NCI-H69 (cell line): ENCODE data around the gene CNOT6L.
"Not testable (repeated sequence)": the region's sequence is repeated elsewhere in the genome, so short reads cannot be mapped to it uniquely, and the experiment has no call there.

Source experiments
- DNase-seq: peaks from one replicate; lab custom pipeline; 2025; lab: John Stamatoyannopoulos, UW

The CNOT6L gene

DNA sequence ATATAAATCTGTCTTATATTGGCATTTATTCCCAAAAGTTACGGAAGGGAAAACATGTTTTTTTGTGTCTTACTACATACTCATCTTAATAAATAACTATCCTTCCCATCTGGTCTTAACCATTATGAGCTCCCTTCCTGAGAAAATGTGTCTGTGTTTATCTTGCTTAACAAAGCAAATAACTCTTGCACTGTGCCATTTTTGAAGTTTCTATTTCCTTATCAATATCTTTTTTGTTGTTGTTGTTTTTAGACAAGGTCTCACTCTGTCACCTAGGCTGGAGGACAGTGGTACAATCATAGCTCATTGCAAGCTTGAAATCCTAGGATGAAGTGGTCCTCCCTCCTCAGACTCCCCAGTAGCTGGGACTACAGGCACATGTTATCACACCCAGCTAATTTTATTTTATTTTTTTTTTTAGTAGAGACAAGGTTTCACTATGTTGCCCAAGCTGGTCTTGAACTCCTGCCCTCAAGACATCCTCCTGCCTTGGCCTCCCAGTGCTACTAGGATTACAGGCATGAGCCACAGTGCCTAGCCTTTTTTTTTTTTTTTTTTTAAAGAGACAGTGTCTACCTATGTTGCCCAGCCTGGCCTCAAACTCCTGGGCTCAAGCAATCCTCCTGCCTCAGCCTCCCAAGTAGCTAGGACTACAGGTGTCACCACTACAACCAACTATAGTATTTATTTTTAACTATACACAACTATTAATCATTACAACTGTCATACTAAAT lies 36.9 kb downstream of the CNOT6L start:
- no peak for DNase-seq

DNA sequence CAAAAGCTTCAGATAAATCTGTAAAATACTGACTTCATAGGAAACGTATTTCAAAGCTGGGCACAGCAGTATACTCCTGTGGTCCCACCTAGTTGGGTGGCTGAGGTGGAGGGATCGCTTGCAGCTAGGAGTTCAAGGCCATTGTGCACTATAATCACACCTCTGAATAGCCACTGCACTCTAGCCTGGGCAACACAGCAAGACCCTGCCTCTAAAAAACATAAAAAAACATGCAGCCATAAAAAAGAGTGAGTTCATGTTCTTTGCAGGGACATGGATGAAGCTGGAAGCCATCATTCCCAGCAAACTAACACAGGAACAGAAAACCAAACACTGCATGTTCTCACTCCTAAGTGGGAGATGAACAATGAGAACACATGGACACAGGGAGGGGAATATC lies 38.4 kb downstream of the CNOT6L start:
- DNase-seq: not testable (repeated sequence)

DNA sequence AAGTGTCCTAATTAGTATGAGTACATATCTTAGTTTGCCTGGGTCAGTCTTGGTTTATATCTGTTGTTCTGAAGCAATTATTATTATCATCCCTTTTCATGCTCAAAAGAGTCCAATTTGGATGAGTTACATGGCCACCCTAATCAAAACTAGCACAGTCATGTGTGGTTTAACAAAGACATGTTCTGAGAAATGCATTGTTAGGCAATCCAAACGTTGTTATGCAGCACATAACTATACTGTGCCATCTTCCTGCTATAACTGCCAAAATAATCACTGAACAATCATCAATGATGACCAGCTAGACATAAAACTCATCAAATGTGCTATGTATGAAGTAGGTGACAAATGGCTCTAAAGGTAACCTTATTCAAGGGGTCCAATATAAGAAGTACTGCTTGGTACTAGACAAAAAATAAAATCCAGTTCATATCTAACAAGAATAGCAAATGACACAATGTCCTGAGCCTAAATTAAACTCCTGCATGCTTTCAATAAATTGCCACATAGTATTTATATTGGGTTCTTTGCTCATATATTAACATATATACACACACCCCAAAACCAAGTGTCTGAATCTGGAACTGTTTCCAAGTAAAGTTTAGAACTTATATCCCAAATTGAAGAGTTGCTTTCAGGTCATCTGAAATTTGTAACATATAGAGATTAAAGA lies 41.9 kb downstream of the CNOT6L start:
- no peak for DNase-seq

DNA sequence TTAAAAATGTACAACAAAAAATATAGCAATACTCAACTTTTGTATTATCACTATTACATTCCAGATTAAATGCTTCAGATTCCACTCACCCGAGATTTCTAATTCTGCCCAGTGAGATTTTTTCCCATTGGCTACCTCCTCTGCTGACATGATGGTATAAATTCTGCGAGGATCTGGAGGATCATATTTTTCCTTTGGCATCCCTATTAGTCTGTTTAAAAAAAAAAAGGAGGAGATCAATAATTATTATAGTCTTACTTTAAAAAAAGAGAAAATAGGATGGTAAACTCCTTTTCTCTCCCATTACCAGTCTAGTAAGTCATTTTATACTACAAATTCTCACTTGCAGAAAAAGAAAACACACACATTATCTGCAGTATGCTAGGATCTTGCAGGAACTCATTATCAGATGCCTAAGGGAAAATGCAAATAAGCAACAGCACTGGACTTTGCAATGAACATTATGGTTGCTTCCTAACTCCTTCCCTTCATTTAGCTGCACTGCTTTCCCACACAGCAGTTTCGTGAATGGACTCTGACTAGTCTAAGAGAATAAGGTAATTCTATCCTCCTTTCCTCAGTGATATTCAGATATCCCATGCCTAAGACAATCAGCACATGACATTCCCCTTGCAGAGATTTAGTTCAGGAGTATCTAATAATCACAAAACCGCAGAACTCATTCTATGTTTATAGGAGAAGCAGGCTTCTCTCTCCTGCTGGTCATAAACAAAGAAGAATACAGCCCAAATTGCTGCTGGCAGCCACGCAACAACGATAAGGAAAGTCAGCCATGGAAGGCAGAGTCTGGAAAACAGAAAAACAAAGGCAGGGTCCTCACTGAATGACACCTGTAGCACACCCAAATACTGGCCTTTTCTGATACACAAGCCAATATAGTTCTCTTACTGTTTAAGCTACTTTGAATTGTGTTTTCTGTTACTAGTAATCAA lies 42.7 kb downstream of the CNOT6L start:
- peak; percentile 16 for DNase-seq

DNA sequence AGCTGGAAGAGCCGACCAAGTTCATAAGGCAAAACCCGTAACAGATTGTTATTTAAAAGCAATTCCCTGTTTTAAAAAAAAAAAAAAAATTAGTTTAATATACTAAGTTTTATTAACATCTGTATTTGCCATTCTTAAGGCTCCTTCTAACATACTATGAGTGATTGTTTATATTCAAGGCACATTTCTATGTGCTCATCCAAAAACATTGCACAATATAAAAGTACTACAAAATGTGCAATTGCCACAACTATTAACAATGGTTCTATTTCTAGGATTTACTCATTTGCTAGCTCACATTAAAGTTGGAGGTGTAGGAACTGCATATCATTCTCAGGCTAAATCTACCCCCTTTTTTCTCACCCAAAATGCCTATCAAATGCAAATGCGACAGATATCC lies 46.1 kb downstream of the CNOT6L start:
- DNase-seq: no peak

- DNase-seq: no peak
These were observed 47.6 kb downstream of the CNOT6L start for GRCh38 chr4:77771566-77771965.

DNA sequence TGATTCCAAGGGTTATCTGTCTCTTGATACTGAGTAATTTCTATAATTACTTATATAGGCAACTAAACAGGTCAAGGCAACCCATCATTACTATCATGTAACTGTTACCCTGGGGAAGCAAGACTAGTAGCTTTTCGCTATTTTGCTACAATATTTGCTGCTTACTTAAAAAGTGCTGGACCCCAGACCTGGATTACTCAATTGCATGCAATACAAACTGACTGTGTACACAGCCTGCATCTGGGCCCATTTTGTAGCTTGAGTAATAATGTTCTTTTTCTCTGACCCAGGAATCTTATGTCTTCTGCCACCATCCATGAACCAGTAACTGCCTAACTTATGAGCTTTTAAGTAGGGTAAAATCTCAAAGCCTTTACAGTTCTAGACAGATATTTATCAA lies 53.4 kb downstream of the CNOT6L start:
- no peak for DNase-seq

- no peak for DNase-seq
These were observed 56.6 kb downstream of the CNOT6L start for GRCh38 chr4:77762531-77762930.

GRCh38 chr4:77761595-77761994 lies 57.6 kb downstream of the CNOT6L start:
- no peak for DNase-seq

- no peak for DNase-seq
These were observed 60.4 kb downstream of the CNOT6L start for GRCh38 chr4:77758804-77759203.

DNA sequence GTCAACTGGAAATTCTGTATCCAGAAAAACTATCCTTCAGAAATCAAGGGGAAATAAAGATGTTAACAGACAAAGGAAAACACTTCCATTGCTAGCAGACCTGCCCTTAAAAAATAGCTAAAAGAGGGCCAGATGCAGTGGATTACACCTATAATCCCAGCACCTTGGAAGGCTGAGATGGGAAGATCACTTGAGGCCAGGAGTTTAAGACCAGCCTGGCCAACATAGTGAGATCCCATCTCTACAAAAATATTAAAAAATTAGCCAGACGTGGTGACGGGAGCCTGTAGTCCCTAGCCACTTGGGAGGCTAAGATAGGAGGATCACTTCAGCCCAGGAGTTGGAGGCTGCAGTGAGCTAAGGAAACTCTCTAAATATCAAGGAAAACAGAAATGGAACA lies 67.4 kb downstream of the CNOT6L start:
- DNase-seq: no peak

DNA sequence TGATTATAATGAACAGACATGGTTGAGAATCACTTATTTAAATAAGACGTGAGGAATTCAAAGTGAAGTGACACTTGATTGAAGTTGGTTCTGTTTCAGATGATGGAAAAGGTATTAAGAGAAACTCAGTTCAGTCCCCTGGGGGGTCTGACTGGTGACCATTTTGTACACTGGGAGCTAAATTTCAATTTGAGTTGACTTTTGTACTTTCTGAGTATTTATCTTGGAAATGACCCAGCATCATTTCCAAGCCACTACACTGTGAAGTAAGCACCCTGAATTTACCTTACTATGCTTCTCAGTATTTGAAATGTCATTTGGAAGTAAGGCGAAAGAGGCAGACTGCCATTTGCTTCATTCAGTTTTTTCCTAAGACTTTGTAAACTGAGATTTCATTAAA lies 73.4 kb downstream of the CNOT6L start:
- no peak for DNase-seq

- no peak for DNase-seq
These were observed 77.1 kb downstream of the CNOT6L start for GRCh38 chr4:77742054-77742453.

- no peak for DNase-seq
These were observed 78.7 kb downstream of the CNOT6L start for GRCh38 chr4:77740480-77740879.

- DNase-seq: no peak
These were observed 84.2 kb downstream of the CNOT6L start for GRCh38 chr4:77734928-77735327.

DNA sequence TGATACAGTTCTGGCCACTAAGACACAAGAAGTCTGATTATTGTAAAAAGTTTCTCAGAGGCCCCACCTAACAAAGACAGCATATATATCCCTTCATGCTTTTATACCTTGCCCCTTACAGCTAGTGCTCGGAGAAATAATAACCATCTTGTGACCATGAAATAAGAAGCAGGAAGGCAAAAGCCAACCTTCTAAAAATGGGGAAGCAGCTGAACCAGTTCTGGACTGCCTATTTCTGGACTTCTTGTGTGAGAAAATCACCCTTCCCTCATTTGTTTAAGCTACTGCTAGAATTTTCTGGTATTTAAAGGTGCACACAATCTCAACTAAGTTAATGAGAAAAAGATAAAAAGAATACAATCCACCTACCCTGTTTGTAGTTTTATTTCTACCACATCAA lies 87.5 kb downstream of the CNOT6L start:
- no peak for DNase-seq

DNA sequence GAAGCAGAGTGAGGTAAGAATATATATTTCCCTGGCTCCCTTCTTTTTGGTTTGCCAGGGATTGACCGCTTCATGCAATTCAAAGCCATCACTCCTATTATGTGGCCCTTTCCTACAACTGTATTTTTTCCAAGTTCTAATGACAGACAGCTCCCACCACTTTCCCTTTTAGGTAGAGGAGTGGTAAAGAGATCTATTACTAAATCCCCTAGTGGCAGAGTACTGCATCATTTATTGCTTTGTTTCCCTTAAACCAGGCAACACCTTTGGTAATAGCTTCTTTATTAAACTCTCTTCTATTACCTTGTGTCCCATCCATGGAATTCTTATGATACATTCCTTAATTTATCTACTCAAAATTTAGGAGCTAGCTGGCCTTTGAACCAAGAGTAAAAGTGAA lies 90.7 kb downstream of the CNOT6L start:
- DNase-seq: no peak

DNA sequence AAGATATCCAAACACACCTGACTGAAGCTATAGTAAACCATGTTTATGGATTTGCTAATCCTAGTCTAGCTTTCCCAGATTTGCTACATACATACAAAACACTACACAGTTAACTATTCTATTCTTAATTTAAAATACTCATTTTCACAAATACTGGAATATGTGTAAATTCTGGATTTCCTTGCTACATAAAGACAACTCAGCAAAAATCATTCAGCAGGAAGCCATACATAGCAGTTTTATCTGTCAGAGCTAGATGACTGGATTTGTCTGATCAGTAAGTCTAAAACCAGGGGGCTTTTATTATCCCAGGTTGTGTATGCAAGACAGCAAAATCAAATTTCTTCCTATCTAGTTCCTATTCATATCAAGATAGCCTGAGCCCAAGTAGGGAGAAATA lies 98.1 kb downstream of the CNOT6L start:
- DNase-seq: no peak

DNA sequence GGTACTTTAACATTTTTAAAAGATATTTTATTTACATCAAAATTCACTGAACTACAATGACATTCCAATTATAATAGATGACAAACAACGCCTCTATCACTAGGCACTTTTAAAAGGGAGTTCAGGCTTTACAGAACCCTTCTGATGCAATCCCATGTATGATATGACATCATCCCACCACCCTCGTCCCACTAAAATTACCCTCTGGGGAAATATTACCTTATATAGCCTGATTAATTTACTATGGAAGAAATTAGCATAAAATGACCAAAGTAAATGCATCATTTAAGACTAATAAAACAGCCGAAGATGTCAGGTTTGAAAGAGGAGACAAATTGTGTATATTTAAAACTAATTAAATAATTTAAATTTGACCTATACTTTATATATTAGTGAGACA lies 100.7 kb downstream of the CNOT6L start:
- not testable (repeated sequence) for DNase-seq

GRCh38 chr4:77715414-77716290 lies 103.5 kb downstream of the CNOT6L start:
- DNase-seq: no peak

DNA sequence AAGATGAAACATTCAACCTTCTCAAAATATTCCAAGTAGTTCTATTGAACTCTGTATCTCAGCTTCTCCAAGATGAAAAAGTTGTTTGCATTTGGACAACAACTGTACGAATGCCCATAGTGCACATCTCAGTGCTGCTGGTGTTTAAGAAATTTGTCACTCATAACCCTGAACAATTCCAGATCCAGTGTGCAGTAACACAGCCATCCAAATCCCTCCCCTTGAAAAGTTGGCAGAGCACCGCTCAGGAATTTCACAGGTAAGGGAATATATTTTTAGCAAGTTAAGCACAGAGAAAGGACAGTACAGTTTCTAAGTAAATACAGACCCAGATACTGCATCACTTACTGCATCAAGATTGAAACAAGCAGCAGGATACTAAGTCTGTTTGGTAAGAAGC lies 104.7 kb downstream of the CNOT6L start:
- no peak for DNase-seq

DNA sequence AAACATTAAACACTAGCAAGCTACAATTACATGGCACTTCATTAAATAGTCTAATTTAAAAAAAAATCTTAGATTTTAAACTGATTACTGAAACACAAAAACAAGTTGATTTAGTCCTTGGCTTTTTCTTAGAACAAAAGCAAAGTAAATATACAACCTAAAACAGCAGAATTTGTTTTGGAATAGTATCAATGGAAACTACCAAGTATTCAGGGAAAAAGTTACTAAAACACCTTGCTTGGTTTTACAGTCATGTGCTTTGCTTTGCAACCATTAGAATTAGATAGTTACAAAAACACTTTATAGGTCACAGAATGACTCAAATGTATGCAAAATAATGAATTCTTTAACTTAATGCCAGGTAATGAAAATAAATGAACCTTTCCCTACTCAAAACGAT lies 105.3 kb downstream of the CNOT6L start:
- no peak for DNase-seq
